B cell (primary cell): ENCODE results near the gene ATP6V0E1. TPM values are rescaled to one million over a fixed set of nuclear protein-coding genes. Genes with fewer than 3 reads are reported as not detected.
A peak's percentile ranks its signal among the peaks of the same experiment; 100 is the strongest.

Source experiments
- ATAC-seq: fragments of 200-7000 bp; cut with Tn5 transposase; one replicate; pipeline ENCODE4 v1.10.0; 2021; ENCODE audit warnings: low read depth, mild to moderate bottlenecking, moderate number of reproducible peaks, moderate library complexity
- CTCF ChIA-PET: fragments of 350-600 bp; sonication (Branson Sonifier 250); formaldehyde crosslinking; loops from one replicate; lab custom pipeline; 2021; ENCODE audit warnings: antibody characterized with exemption, inconsistent platforms; lab: Charles Lee
- POLR2A ChIA-PET: fragments of 350-600 bp; sonication (Branson Sonifier 250); formaldehyde crosslinking; loops from one replicate; lab custom pipeline; 2021; ENCODE audit warnings: antibody characterized with exemption; lab: Charles Lee
- DNase-seq: peaks from one replicate; pipeline ENCODE4 v3.0.0; 2013
- H2AFZ ChIP-seq: 2 replicates; pipeline ENCODE4 v1.6.1; 2012; ENCODE audit warnings: mild to moderate bottlenecking, low read depth, low read length; ENCODE audit not compliant: insufficient read depth, poor library complexity, severe bottlenecking
- H3K27ac ChIP-seq, 2 donors: 1 replicate in 1 of 2; 2 replicates in 1 of 2; pipeline ENCODE4 v1.5.1; 2012 to 2013; ENCODE audit warnings: low read length in 2 of 2, mild to moderate bottlenecking in 2 of 2, moderate library complexity in 1 of 2
- H3K27me3 ChIP-seq, 4 experiments: fragments of 200-600 bp in 1 of 4; sonication (generic) in 1 of 4; replicated peaks in 1 of 4; 1 replicate in 2 of 4; 2 replicates in 2 of 4; pipeline versions ENCODE4 v1.6.1 to v1.7.0; 2013 to 2016; ENCODE audit warnings: low read length in 3 of 4, mild to moderate bottlenecking in 2 of 4, mixed read lengths in 1 of 4, moderate library complexity in 1 of 4; ENCODE audit not compliant: insufficient read depth in 4 of 4, control insufficient read depth in 3 of 4; ENCODE audit errors: control extremely low read depth in 1 of 4
- H3K36me3 ChIP-seq, 2 experiments: replicated peaks in 1 of 2; 1 replicate in 1 of 2; 2 replicates in 1 of 2; pipeline versions ENCODE4 v1.6.1 to v1.7.1; 2013; ENCODE audit warnings: low read length in 1 of 2; ENCODE audit not compliant: insufficient read depth in 2 of 2, control insufficient read depth in 1 of 2; ENCODE audit errors: control extremely low read depth in 1 of 2, extremely low read depth in 1 of 2
- H3K4me1 ChIP-seq, 2 donors: fragments of 200-600 bp in 1 of 2; sonication (generic) in 1 of 2; 1 replicate in 1 of 2; 2 replicates in 1 of 2; pipeline versions ENCODE4 v1.5.1 to v1.6.1; 2013 to 2017; ENCODE audit warnings: low read length in 2 of 2; ENCODE audit not compliant: control insufficient read depth in 2 of 2, insufficient read depth in 2 of 2
- H3K4me2 ChIP-seq: replicated peaks from 2 replicates; pipeline ENCODE3; 2012; ENCODE audit warnings: mild to moderate bottlenecking, low read depth, low read length; ENCODE audit not compliant: poor library complexity, severe bottlenecking
- H3K4me3 ChIP-seq, 5 experiments: fragments of 200-600 bp in 1 of 5; sonication (generic) in 1 of 5; 1 replicate in 3 of 5; 2 replicates in 2 of 5; pipeline versions ENCODE4 v1.5.1 to v1.7.0; 2011 to 2016; ENCODE audit warnings: low read length in 4 of 5, mild to moderate bottlenecking in 4 of 5, low read depth in 2 of 5, control low read depth in 1 of 5, moderate library complexity in 1 of 5; ENCODE audit not compliant: insufficient read depth in 1 of 5; ENCODE audit errors: control extremely low read depth in 1 of 5, extremely low read depth in 1 of 5
- H3K79me2 ChIP-seq: fragments of 200-600 bp; sonication (generic); one replicate; pipeline ENCODE4 v1.6.0; 2016; ENCODE audit warnings: low read length; ENCODE audit not compliant: control insufficient read depth, insufficient read depth
- H3K9ac ChIP-seq: fragments of 200-600 bp; sonication (generic); 2 replicates; pipeline ENCODE4 v1.6.1; 2017; ENCODE audit warnings: mild to moderate bottlenecking, low read length, moderate library complexity
- H3K9me3 ChIP-seq, 3 donors: one replicate each; pipeline versions ENCODE4 v1.6.1 to v1.7.1; 2013; ENCODE audit warnings: low read length in 2 of 3; ENCODE audit not compliant: control insufficient read depth in 2 of 3, insufficient read depth in 1 of 3; ENCODE audit errors: control extremely low read depth in 1 of 3
- H4K20me1 ChIP-seq: 2 replicates; pipeline ENCODE4 v1.6.0; 2012; ENCODE audit warnings: mild to moderate bottlenecking, low read length; ENCODE audit not compliant: insufficient read depth, control insufficient read depth, poor library complexity, severe bottlenecking
- H3K27ac Mint-ChIP-seq: one replicate; pipeline ENCODE4 v1.8.0; 2021; ENCODE audit warnings: mixed read lengths
- H3K27me3 Mint-ChIP-seq: one replicate; pipeline ENCODE4 v1.8.0; 2021; ENCODE audit warnings: mixed read lengths
- H3K4me1 Mint-ChIP-seq: one replicate; pipeline ENCODE4 v1.8.0; 2021; ENCODE audit warnings: mixed read lengths
- H3K4me3 Mint-ChIP-seq: one replicate; pipeline ENCODE4 v1.8.0; 2021; ENCODE audit warnings: mixed read lengths
- H3K9me3 Mint-ChIP-seq: one replicate; pipeline ENCODE4 v1.8.0; 2022; ENCODE audit warnings: mixed read lengths; ENCODE audit not compliant: insufficient read depth
- CTCF ChIP-seq: fragments of 200-600 bp; IDR thresholded peaks from one replicate; pipeline ENCODE4 v1.8.0; 2022; ENCODE audit warnings: antibody characterized with exemption, mild to moderate bottlenecking
- EZH2 ChIP-seq: IDR thresholded peaks from 2 replicates; pipeline ENCODE4 v1.6.1; 2012; ENCODE audit warnings: borderline replicate concordance, low read depth, mild to moderate bottlenecking, moderate library complexity, low read length; ENCODE audit not compliant: insufficient read depth, poor library complexity, severe bottlenecking
- WGBS: methylation state at CpG from one replicate; pipeline ENCODE4 v1.1.5; 2013; ENCODE audit warnings: missing lambda C conversion rate; ENCODE audit not compliant: insufficient coverage; 5-methylcytosine and 5-hydroxymethylcytosine counted together
- intact Hi-C: fragments of 100-400 bp; cut with micrococcal nuclease; formaldehyde crosslinking; loops from one replicate; pipeline ENCODE4 v1.10.0; 2022
- polyA plus RNA-seq: library from polyadenylated mRNA; depleted of rRNA; stranded (reverse); fragments of >200 nt; gene quantifications from 2 replicates; pipeline ENCODE4 v1.2.3, GENCODE V29; 2012
- total RNA-seq, 2 donors: library from RNA; stranded (reverse); fragments of 120-200 nt in 1 of 2; gene quantifications; 1 replicate in 1 of 2; 2 replicates in 1 of 2; pipeline versions ENCODE4 v1.2.3 to v1.2.4, GENCODE V29; 2013 to 2022

Gene ATP6V0E1
- total and polyA plus RNA-seq, 2 donors (not counting 1 experiment from before 2014, with no cell fraction given): 93.8 to 127 TPM

- DNase-seq (no peak), ATAC-seq (no peak)
- Mint-ChIP-seq H3K4me3 (no peak overlapping the region), H3K9me3 (no peaks in the 10 kb centered on the region), H3K4me1 (peaks cover 24% of the 10 kb centered on the region), H3K27ac (no peak overlapping the region), H3K27me3 (no peaks in the 10 kb centered on the region)
- Histone ChIP-seq H3K4me1 (no peaks in the 10 kb centered on the region), H3K4me3 (no peak overlapping the region), H4K20me1 (peaks cover 80% of the 10 kb centered on the region), H3K4me2 (no peak overlapping the region), H3K9me3 (no peaks in the 10 kb centered on the region), H3K27me3 (no peaks in the 10 kb centered on the region), H2AFZ (no peak overlapping the region), H3K79me2 (peaks cover 100% of the 10 kb centered on the region), H3K9ac (no peak overlapping the region), H3K27ac (no peak overlapping the region), H3K36me3 (peaks cover 0 to 35% of the 10 kb centered on the region in 2 experiments)
- TF ChIP-seq CTCF: no peak
- TF ChIP-seq EZH2: no peak
- WGBS: 100% methylated on average over 1 of the region's 2 CpGs
- intact Hi-C loops: no loop called here
- POLR2A ChIA-PET: interaction anchor here (0.7 kb wide), 1 partner anchor 13 kb away, joined by 3 read pairs; no protein-coding TSS in a partner anchor
- CTCF ChIA-PET: interaction anchor here (1.2 kb wide), 1 partner anchor 11 kb away, joined by 7 read pairs; the partner anchor contains the start of gene ATP6V0E1
These were observed 10.8 kb downstream of the ATP6V0E1 start for GRCh38 chr5:172994405-172994804.

GRCh38 chr5:172999372-172999973 is 15.9 kb downstream of the ATP6V0E1 start:
- Histone ChIP-seq H3K27ac (no peak overlapping the region), H3K4me1 (peaks cover 25 to 26% of the 10 kb centered on the region in 2 donors), H3K27me3 (no peaks in the 10 kb centered on the region), H3K79me2 (peaks cover 100% of the 10 kb centered on the region), H3K4me2 (no peak overlapping the region), H2AFZ (no peak overlapping the region), H3K4me3 (no peak overlapping the region), H3K9me3 (no peaks in the 10 kb centered on the region), H4K20me1 (peaks cover 83% of the 10 kb centered on the region), H3K9ac (no peak overlapping the region), H3K36me3 (peaks cover 0 to 22% of the 10 kb centered on the region in 2 experiments)
- no peaks in the 10 kb centered on the region for H3K9me3 Mint-ChIP-seq
- TF ChIP-seq EZH2 (no peak), CTCF (no peak)
- no peaks in the 10 kb centered on the region for H3K27me3 Mint-ChIP-seq
- no CpG with 5 or more reads among the region's 3 CpGs for WGBS
- CTCF ChIA-PET: interaction anchor here (1.0 kb wide), 1 partner anchor 18 kb away, joined by 3 read pairs; no protein-coding TSS in a partner anchor
- DNase-seq (no peak), ATAC-seq (no peak)
- intact Hi-C loops: no loop called here
- H3K4me1 Mint-ChIP-seq: peaks cover 50% of the 10 kb centered on the region
- POLR2A ChIA-PET: no interaction called here
- no peak overlapping the region for H3K4me3 Mint-ChIP-seq
- H3K27ac Mint-ChIP-seq: peak overlapping the region; percentile 34
